PC-9 (cell line): Measurements from ENCODE around the gene CFAP61.

Experiments used
- CTCF ChIP-seq: fragments of 200-600 bp; sonication (generic); conservative IDR thresholded peaks from 2 replicates; pipeline ENCODE4 v1.6.1; 2017; ENCODE audit warnings: mixed run types, antibody characterized with exemption, mild to moderate bottlenecking, moderate library complexity
- EZH2 ChIP-seq: fragments of 200-600 bp; sonication (generic); IDR thresholded peaks from 2 replicates; pipeline ENCODE4 v1.8.0; 2017; ENCODE audit warnings: antibody characterized with exemption, low read depth

- no peak for TF ChIP-seq CTCF
- no peak for TF ChIP-seq EZH2
Measured at GRCh38 chr20:20206788-20207187, 154.5 kb downstream of the CFAP61 start.
